ENCODE measurements around the gene GPRIN1. TPM values are rescaled to one million over a fixed set of nuclear protein-coding genes. Genes with fewer than 3 reads are reported as not detected.

Gene GPRIN1
- total RNA-seq (under 1 TPM; 0.23 to 0.50 TPM), polyA plus RNA-seq (under 1 TPM in 1 of 2 donors, not detected in 1; 0.30 TPM)

DNA sequence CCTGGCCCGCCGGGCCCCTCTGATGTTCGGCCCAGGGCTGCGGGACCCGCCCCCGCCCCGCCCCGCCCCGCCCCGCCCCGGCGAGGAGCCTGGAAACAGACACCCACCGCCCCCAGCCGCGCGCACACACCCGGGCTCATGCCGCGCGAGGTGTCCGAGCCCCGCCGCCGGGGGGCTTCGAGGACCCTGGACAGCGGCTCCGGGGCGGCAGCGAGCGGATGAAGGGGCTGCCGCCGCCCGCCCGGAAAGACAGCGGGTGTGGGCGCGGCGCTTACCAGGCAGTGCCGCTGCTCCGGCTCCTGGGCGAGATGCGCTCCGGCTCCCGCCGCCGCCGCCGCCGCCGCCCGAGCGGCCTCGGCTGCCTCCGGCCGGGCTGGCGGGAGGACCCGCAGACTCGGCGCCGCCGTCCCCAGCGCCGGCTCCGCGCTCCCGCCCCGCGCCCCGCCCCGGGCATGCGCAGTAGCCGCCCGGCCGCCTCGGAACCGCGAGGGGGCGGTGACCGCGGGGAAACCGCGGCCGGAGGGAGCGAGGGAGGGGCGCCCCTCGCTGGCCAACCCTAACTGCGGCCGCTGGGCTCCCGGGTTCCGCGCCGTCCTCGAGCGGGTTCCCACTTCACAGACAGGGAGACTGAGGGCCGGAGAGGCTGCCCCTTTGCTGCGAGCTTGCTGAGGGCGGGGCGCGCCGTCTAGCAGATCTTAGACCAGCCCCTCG lies at the start of gene GPRIN1:
TSS of gene GPRIN1 (minus strand) at position 433 of the 711 bp plus-strand sequence. CDS start 10,322 bp downstream, outside the sequence.
- H3K4me1 ChIP-seq (ENCODE audit: control insufficient read depth in 4 of 4, insufficient read depth in 4 of 4, low read length in 3 of 4), result peaks cover 0 to 9% (median 4%) of the 10 kb centered on the region in 4 donors
- no peaks in the 10 kb centered on the region for H3K9me3 ChIP-seq (ENCODE audit: control insufficient read depth in 4 of 4, low read length in 3 of 4)
- DNase-seq (ENCODE audit: low spot score), result peak; percentile 70
- H3K27ac ChIP-seq (ENCODE audit: low read depth in 1 of 2, low read length in 2 of 2), result no peak within 1 kb of the TSS
- TF ChIP-seq, protein P1, sequence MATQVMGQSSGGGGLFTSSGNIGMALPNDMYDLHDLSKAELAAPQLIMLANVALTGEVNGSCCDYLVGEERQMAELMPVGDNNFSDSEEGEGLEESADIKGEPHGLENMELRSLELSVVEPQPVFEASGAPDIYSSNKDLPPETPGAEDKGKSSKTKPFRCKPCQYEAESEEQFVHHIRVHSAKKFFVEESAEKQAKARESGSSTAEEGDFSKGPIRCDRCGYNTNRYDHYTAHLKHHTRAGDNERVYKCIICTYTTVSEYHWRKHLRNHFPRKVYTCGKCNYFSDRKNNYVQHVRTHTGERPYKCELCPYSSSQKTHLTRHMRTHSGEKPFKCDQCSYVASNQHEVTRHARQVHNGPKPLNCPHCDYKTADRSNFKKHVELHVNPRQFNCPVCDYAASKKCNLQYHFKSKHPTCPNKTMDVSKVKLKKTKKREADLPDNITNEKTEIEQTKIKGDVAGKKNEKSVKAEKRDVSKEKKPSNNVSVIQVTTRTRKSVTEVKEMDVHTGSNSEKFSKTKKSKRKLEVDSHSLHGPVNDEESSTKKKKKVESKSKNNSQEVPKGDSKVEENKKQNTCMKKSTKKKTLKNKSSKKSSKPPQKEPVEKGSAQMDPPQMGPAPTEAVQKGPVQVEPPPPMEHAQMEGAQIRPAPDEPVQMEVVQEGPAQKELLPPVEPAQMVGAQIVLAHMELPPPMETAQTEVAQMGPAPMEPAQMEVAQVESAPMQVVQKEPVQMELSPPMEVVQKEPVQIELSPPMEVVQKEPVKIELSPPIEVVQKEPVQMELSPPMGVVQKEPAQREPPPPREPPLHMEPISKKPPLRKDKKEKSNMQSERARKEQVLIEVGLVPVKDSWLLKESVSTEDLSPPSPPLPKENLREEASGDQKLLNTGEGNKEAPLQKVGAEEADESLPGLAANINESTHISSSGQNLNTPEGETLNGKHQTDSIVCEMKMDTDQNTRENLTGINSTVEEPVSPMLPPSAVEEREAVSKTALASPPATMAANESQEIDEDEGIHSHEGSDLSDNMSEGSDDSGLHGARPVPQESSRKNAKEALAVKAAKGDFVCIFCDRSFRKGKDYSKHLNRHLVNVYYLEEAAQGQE (IDR thresholded peaks at IDR 0.05), result peak; percentile 57
- TF ChIP-seq, protein P2, sequence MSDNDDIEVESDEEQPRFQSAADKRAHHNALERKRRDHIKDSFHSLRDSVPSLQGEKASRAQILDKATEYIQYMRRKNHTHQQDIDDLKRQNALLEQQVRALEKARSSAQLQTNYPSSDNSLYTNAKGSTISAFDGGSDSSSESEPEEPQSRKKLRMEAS (IDR thresholded peaks at IDR 0.05), result no peak
- H3K4me3 ChIP-seq (ENCODE audit: low read depth in 1 of 3, low read length in 3 of 3), result peak within 1 kb of the TSS in 2 of 3 donors; percentile 47 to 71
- no peaks in the 10 kb centered on the region for H3K36me3 ChIP-seq (ENCODE audit: control insufficient read depth in 4 of 4, insufficient read depth in 3 of 4, low read depth in 1 of 4, low read length in 3 of 4)
- H3K9ac ChIP-seq (ENCODE audit: low read depth in 1 of 2, low read length in 2 of 2), result no peak within 1 kb of the TSS
- H3K27me3 ChIP-seq (ENCODE audit: control insufficient read depth in 4 of 4, insufficient read depth in 4 of 4, low read length in 3 of 4), result no peaks in the 10 kb centered on the region
- 1% methylated on average over 101 of the region's 101 CpGs for WGBS

DNA sequence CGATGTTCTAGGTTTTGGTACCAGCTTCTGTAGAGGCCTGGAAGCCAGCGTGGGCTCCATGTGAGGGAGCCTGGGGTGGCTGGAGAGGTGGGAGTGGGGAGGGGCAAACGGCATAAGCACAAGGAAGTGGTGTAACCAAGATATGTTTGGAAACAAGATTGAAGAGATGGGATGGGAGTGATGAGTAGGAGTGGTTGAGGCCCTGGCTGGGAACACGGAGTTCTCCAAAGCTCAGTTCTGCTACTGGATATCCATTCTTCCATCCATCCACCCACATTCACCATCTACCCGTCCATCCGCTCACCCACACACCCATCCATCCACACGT lies 49.5 kb upstream of the GPRIN1 start:
- WGBS, result 91% methylated on average over 7 of the region's 7 CpGs
- no peak overlapping the region for H3K4me3 ChIP-seq (ENCODE audit: low read depth in 1 of 3, low read length in 3 of 3)
- no peaks in the 10 kb centered on the region for H3K9me3 ChIP-seq (ENCODE audit: control insufficient read depth in 4 of 4, low read length in 3 of 4)
- no peak for DNase-seq (ENCODE audit: low spot score)
- peaks cover 2 to 26% (median 20%) of the 10 kb centered on the region in 4 donors for H3K4me1 ChIP-seq (ENCODE audit: control insufficient read depth in 4 of 4, insufficient read depth in 4 of 4, low read length in 3 of 4)
- TF ChIP-seq EGR1 (IDR thresholded peaks at IDR 0.05; ENCODE audit: low read depth in 2 of 2) (no peak), RXRA (IDR thresholded peaks at IDR 0.05) (no peak), SP1 (IDR thresholded peaks at IDR 0.05) (no peak), HNF4G (IDR thresholded peaks at IDR 0.05) (no peak), HNF4A (conservative IDR thresholded peaks at IDR 0.05) (no peak), TAF1 (conservative IDR thresholded peaks at IDR 0.05) (no peak), GABPA (IDR thresholded peaks at IDR 0.05 in 1 of 2, conservative IDR thresholded peaks at IDR 0.05 in 1 of 2) (no peak), NR2F2 (IDR thresholded peaks at IDR 0.05) (no peak), YY1 (IDR thresholded peaks at IDR 0.05) (no peak), JUND (IDR thresholded peaks at IDR 0.05) (no peak), RAD21 (IDR thresholded peaks at IDR 0.05) (no peak), FOXA1 (IDR thresholded peaks at IDR 0.05) (no peak), FOXA2 (IDR thresholded peaks at IDR 0.05) (no peak)
- TF ChIP-seq, protein P1 (IDR thresholded peaks at IDR 0.05), result no peak
- TF ChIP-seq, protein P3, sequence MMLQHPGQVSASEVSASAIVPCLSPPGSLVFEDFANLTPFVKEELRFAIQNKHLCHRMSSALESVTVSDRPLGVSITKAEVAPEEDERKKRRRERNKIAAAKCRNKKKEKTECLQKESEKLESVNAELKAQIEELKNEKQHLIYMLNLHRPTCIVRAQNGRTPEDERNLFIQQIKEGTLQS (IDR thresholded peaks at IDR 0.05), result no peak
- TF ChIP-seq, protein P4, sequence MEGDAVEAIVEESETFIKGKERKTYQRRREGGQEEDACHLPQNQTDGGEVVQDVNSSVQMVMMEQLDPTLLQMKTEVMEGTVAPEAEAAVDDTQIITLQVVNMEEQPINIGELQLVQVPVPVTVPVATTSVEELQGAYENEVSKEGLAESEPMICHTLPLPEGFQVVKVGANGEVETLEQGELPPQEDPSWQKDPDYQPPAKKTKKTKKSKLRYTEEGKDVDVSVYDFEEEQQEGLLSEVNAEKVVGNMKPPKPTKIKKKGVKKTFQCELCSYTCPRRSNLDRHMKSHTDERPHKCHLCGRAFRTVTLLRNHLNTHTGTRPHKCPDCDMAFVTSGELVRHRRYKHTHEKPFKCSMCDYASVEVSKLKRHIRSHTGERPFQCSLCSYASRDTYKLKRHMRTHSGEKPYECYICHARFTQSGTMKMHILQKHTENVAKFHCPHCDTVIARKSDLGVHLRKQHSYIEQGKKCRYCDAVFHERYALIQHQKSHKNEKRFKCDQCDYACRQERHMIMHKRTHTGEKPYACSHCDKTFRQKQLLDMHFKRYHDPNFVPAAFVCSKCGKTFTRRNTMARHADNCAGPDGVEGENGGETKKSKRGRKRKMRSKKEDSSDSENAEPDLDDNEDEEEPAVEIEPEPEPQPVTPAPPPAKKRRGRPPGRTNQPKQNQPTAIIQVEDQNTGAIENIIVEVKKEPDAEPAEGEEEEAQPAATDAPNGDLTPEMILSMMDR (IDR thresholded peaks at IDR 0.05; ENCODE audit: low read depth, low read length, missing input control), result no peak
- TF ChIP-seq, protein P5, sequence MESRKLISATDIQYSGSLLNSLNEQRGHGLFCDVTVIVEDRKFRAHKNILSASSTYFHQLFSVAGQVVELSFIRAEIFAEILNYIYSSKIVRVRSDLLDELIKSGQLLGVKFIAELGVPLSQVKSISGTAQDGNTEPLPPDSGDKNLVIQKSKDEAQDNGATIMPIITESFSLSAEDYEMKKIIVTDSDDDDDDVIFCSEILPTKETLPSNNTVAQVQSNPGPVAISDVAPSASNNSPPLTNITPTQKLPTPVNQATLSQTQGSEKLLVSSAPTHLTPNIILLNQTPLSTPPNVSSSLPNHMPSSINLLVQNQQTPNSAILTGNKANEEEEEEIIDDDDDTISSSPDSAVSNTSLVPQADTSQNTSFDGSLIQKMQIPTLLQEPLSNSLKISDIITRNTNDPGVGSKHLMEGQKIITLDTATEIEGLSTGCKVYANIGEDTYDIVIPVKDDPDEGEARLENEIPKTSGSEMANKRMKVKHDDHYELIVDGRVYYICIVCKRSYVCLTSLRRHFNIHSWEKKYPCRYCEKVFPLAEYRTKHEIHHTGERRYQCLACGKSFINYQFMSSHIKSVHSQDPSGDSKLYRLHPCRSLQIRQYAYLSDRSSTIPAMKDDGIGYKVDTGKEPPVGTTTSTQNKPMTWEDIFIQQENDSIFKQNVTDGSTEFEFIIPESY (IDR thresholded peaks at IDR 0.05), result no peak
- TF ChIP-seq, protein P2 (IDR thresholded peaks at IDR 0.05), result no peak
- H3K27me3 ChIP-seq (ENCODE audit: control insufficient read depth in 4 of 4, insufficient read depth in 4 of 4, low read length in 3 of 4), result no peaks in the 10 kb centered on the region
- H3K9ac ChIP-seq (ENCODE audit: low read depth in 1 of 2, low read length in 2 of 2), result no peak overlapping the region
- H3K27ac ChIP-seq (ENCODE audit: low read depth in 1 of 2, low read length in 2 of 2), result peak overlapping the region in 1 of 2 donors; percentile 81
- no peaks in the 10 kb centered on the region for H3K36me3 ChIP-seq (ENCODE audit: control insufficient read depth in 4 of 4, insufficient read depth in 3 of 4, low read depth in 1 of 4, low read length in 3 of 4)

Data from liver (tissue), 9 donors.